Measurements from ENCODE around the gene TOM1L2.

The TOM1L2 gene

DNA sequence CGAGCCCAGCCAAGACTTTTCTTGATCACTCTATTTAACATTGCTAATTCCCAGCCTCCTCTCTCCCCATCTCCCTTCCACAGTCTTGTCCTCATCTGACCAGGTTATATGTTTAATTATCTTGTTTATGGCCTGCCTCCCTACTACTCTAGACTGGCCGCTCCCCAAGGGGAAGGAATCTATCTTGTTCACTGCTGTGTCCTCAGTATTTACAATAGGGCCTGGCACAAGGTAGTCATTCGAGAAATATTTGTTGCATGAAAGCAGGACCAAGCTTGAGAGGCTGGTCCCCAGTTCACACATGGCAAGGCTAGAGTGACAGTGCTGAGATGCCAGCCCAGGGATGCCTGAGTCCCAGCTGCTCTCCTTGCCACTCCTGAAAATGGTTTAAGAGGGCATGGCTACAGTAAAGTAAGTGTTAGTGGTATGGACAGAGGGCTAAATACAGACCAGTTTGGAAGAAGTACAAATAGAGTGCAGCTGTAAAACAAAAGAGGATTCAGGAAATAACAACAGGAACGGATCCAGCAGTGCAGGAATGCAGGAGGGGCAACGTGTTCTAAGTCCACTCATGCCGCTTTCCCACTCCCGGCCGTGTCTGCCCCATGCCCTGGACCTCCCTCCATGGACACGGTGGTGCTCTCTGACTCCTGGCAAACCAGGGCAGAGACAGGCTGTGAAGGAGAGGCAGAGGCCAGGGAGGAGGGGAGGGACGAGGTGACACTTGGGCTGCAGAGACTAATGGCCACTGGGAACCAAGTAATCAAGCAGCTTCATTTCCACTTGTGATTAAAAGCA lies 65.6 kb downstream of the TOM1L2 start:
- DNase-seq (ENCODE audit: insufficient read length, low spot score): no peak
- FAIRE-seq: no peak
- no peak for TF ChIP-seq POLR2A (IDR thresholded peaks at IDR 0.05; ENCODE audit: low read depth, low read length)

DNA sequence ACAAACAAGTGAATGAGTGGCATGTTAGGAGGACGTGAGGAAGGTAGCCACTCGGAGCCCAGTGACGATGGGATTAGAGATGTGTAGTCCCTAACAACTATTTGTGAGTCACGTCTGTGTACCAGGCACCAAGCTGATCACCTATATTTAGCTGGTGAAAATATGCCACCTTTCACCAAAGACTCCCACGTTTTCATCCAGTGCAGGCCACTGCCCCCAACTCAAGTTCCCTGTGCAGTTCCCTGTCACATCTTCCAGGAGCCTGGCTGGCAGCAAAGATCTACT lies 67.2 kb downstream of the TOM1L2 start:
- FAIRE-seq (no peak), DNase-seq (ENCODE audit: insufficient read length, low spot score) (no peak)
- no peak for TF ChIP-seq POLR2A (IDR thresholded peaks at IDR 0.05; ENCODE audit: low read depth, low read length)

DNA sequence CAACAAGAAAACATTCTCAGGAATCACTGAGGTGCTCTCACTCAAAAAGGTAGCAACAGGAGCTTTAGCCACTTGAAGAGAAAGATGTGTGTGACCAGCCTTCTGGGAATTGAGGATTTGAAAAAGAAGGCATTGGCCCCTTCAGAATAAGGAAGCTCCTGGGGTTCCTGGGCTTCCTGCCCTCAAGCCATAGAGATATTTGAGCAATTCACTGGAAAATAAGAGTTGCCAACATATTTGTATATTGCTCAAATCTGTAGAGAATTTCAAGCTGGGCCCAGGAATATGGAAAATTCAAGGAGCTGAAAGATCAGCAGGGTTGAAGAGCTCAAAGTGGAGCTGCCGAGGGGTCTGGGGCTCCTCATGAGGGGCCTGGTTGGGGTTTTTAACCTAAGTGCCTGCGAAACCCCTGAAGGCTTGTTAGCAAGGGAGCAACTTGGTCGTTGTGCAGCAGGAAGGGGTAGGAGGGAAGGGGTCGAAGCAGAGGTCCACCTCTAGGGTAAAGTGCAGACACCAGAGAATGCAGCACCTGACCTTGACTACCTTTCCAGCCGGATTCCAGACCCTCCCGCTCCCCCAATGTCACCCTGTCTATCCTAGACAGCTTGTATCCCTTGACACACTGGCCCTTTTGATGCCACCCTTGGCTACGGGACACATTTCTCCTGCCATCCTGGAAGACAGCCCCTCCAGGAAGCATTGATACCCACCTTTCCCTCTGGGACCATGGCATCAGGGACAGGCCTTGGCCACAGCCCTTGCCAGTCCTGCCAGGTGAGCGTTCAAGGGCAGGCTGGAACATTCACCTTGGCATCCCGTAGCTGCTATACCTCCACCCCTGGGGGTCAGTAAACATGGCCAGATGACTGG lies 67.8 kb downstream of the TOM1L2 start:
- FAIRE-seq (no peak), DNase-seq (ENCODE audit: insufficient read length, low spot score) (no peak)
- TF ChIP-seq POLR2A (IDR thresholded peaks at IDR 0.05; ENCODE audit: low read depth, low read length): no peak

DNA sequence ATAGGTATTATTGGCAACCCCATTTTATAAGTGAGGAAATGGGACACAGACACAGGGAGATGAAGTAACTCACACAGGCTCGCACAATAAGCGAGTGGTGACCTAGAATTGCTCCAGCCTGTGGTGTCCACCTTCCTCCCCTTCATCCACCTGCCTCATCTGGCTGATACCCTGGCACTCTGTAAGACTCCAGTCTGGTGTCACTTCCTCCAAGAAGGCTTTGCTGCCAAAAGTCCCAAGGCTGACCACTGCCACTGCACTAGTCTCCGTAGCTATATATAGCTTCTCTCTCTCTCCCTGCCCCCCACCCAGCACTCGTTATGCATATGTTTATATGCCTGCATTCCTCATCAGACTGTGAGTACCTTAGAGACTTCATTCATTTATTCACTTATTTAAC lies 69.3 kb downstream of the TOM1L2 start:
- FAIRE-seq (no peak), DNase-seq (ENCODE audit: insufficient read length, low spot score) (no peak)

DNA sequence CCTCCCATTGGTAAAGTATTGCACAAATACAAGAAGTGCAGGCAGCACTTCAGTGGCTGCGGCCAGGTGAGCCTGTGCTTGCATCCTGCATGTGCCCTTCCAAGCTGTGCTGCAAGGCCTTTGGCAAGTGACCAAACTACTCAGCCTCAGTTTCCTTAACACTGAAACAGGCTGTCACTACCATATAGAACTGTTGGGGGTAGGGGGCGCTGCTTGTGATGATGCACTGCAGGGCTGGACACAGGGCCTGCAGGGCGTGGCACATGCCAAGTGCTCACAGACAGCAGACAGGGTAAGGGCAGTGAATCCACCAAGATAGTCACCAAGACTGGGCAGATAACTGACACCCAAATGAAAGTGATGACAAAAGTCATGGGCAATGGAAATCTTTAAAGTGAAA lies 69.8 kb downstream of the TOM1L2 start:
- FAIRE-seq: no peak

More for the DNA sequence above, 69.3 kb downstream of the TOM1L2 start:
- no peak for TF ChIP-seq POLR2A (IDR thresholded peaks at IDR 0.05; ENCODE audit: low read depth, low read length)

DNA sequence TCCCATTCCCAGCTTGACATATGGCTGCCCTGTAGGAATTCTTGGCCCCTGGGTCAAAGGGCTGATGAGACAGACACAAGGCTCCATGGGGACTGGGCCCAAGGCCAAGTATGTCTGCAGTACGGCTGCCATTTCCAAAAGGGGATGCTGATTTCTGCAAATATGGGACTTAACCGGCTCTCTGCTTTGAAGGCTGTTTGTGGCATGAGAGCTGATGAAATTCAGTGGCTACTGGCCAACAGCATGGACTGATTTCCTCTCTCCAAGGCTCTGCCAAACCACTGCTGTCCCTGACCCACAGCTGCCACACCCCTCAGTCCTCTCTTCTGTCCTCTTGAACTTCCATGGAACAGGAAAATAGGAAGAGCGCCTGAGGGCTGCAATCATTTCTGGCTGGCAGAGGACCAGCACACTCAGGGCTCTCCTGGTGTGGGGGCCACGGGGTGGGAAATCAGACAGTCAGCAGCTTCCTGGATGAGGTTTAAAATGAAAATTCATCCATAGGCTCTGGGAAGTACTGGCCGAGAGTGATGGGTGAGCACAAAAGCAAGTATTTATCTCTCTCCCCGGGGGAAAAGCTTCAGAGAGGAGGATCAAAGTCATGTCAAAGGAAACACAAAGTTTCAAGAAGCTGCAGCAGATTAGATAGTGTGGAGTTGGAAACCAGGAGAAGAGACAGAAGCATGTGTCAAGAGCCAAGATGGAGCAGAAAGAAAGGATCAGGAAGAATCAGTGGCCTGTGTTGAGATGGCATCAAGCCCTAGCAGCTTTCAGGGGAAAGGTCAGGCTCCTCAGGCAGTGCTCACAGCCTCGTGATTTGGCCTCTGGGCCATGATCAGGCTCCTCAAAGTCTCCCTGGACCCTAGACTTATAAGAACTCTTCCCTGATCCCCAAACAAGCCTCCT lies 71.3 kb downstream of the TOM1L2 start:
- FAIRE-seq (peak; percentile 90), DNase-seq (ENCODE audit: insufficient read length, low spot score) (peak; percentile 98)
- no peak for TF ChIP-seq POLR2A (IDR thresholded peaks at IDR 0.05; ENCODE audit: low read depth, low read length)

More for the DNA sequence above, 69.8 kb downstream of the TOM1L2 start:
- no peak for DNase-seq (ENCODE audit: insufficient read length, low spot score)
- TF ChIP-seq POLR2A (IDR thresholded peaks at IDR 0.05; ENCODE audit: low read depth, low read length): no peak

DNA sequence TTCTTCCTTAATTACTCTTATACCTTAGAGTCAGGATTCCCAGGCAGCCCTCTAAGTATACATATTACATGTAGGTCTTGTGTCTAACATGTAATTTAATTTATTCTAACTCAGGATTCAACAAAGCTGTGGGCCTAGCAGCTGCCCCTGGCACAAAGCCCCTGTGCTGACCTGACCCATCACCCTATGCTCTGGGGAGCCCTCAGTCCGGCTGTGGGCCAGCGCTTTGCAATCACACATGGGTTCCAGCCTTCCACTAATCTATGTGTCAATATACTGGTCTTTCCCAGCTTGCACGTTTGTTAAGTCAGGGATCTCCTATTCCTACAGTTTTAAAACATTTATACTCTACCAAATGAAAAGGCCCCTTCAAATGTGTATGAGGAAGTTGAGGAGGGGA lies 72.7 kb downstream of the TOM1L2 start:
- TF ChIP-seq POLR2A (IDR thresholded peaks at IDR 0.05; ENCODE audit: low read depth, low read length): no peak

DNA sequence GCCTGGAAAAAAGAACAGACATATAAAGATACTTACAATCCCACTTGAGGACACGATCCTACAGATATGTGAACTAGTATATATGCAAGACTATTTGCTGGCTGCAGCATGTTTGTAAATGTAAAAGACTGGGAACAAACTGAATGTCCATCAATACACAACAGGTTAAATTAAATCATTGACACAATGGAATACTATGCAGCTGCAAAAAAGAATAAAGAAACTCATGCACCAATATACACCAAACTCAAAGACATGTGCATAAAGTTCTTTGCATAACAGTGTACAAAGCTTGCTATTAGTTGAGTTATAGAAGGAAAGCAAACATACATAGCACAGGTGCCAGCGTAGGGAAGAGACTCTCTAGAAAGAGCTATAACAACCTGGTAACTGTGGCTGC lies 73.5 kb downstream of the TOM1L2 start:
- no peak for DNase-seq (ENCODE audit: insufficient read length, low spot score)
- no peak for TF ChIP-seq POLR2A (IDR thresholded peaks at IDR 0.05; ENCODE audit: low read depth, low read length)
- FAIRE-seq: no peak

More for the DNA sequence above, 72.7 kb downstream of the TOM1L2 start:
- FAIRE-seq (no peak), DNase-seq (ENCODE audit: insufficient read length, low spot score) (no peak)

DNA sequence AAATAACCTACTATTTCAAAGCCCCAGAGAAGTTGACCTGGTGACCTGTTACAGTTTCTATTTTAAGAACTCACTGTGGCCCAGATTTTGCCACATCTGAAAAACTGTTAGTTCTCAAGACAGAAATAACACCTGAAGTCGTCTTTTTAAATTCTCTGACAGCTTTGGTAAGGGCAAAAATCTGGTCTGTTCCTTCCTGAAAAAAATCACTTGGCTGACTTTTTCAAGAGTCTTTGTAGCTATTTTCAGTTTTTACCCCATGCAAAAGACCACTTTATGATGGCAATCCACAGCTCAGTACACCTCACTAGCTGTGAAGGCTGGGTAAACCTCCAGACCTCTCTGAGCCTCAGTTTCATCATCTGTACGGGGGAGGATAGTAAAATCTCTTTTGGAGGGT lies 74.8 kb downstream of the TOM1L2 start:
- FAIRE-seq: no peak
- no peak for DNase-seq (ENCODE audit: insufficient read length, low spot score)
- TF ChIP-seq POLR2A (IDR thresholded peaks at IDR 0.05; ENCODE audit: low read depth, low read length): no peak

DNA sequence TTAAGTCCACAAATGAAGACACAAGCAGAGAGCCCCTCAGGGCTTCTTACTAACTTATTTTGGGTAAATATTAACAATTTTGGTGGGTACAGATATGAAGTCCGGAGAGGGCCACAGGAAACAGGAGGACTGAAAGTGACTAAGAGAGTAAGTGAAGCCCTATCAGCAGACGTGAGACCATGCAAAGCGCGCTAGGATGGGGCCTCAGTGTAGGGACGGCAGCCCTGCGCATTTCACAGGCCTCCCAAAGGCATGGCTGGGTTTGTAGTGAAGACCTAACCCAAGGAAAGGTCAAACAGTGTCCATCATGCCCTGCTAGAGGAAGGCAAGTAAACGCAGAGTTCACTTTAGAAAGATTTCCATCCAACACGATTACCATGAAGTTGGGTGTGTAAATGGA lies 75.5 kb downstream of the TOM1L2 start:
- FAIRE-seq (no peak), DNase-seq (ENCODE audit: insufficient read length, low spot score) (no peak)
- TF ChIP-seq POLR2A (IDR thresholded peaks at IDR 0.05; ENCODE audit: low read depth, low read length): no peak

DNA sequence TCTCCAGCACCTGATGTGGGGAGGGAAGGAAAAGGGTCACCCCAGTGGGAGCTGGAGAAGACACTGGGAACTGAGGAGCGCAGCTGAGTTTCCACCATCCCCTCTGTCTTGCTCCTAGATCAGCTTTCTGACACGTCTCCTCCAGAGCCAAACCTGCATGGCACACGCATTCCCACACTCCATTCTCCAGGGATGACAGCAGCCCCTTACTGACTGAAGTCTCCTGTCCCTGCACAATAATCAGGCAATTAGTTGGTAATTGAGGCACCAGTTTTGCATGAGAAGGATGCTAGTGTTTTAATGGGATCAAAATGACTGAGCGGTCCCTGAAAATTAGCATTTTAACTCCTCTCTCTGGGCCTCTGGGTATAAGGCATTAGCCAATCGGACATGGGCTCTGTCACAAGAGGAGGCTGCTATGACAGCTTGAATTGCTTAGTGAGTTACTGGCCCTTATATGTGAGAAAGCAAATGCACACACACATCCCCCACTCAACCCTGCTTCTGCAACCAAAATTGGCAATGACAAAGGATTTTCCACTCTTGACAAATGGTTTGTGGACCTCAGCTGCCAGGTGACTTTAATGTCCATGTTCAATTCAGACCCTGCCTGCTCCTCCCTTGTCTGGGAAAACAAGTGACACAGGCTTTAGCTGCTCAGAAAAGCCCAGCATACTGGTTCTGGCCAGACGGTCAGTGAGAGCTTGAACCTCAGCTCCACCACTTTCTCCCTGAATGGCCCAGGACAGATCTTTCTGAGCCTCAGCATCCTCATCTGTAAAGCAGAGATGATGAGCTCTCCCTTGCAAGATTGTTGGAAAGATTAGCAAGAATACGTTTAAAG lies 78.2 kb downstream of the TOM1L2 start:
- DNase-seq (ENCODE audit: insufficient read length, low spot score): no peak
- no peak for FAIRE-seq
- TF ChIP-seq POLR2A (IDR thresholded peaks at IDR 0.05; ENCODE audit: low read depth, low read length): no peak

DNA sequence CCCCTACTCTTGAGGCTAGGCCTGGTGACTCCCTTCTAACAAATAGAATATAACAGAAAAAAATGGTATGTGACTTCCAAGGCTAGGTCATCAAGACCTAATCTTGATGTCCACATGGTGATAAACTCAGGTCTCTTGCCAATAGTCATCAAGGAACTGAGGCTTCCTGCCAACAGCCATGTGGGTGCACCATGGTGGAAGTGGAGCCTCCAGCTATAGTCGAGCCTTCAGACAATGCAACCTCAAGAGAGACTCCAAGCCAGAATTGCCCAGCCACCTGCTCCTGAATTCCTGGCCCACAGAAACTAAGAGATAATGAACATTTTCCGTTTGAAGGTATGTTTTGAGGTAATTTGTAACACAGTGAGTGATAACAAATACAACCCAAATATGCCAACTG lies 79.5 kb downstream of the TOM1L2 start:
- TF ChIP-seq POLR2A (IDR thresholded peaks at IDR 0.05; ENCODE audit: low read depth, low read length): no peak
- no peak for DNase-seq (ENCODE audit: insufficient read length, low spot score)
- no peak for FAIRE-seq

DNA sequence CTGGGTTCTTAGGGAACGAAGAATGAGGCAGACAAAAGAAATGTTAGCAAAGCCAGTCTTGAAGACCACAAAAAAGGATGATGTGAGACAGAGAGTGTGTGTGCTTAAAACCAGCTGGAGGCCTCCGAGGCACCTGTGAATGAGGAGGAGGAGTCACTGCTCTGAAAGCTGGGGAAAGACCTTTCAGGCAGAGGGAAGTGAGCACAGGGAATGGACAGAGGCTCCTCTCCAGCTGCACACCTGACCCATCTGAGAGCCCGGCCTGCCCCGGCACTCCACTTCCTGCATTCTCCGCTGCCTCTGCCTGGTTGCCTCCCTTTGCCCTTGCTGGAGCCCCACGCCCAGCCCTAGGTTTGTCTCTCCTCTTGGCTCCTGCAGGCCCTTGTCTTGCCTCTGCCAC lies 80.2 kb downstream of the TOM1L2 start:
- DNase-seq (ENCODE audit: insufficient read length, low spot score) (no peak), FAIRE-seq (no peak)
- no peak for TF ChIP-seq POLR2A (IDR thresholded peaks at IDR 0.05; ENCODE audit: low read depth, low read length)
